Embryonic facial prominence (tissue), 1 donor: ENCODE results near the gene PHF21B.
"Not testable (repeated sequence)": the region's sequence is repeated elsewhere in the genome, so short reads cannot be mapped to it uniquely, and the experiment has no call there.

Source experiments
- DNase-seq: peaks from one replicate; pipeline ENCODE4 v3.0.0-alpha.2; 2016; ENCODE audit errors: extremely low spot score

The PHF21B gene

GRCh38 chr22:44876921-44877320, 132.9 kb downstream of the PHF21B start:
- no peak for DNase-seq

GRCh38 chr22:44871782-44872181, 138.0 kb downstream of the PHF21B start:
- no peak for DNase-seq

- DNase-seq, result no peak
Observed at GRCh38 chr22:44870021-44870420, 139.8 kb downstream of the PHF21B start.

GRCh38 chr22:44869196-44869595, 140.6 kb downstream of the PHF21B start:
- DNase-seq, result no peak

GRCh38 chr22:44865193-44866057, 144.4 kb downstream of the PHF21B start:
- no peak for DNase-seq

- DNase-seq, result no peak
Observed at GRCh38 chr22:44862981-44863860, 146.6 kb downstream of the PHF21B start.

- no peak for DNase-seq
Observed at GRCh38 chr22:44862281-44862680, 147.5 kb downstream of the PHF21B start.

GRCh38 chr22:44861245-44861644, 148.6 kb downstream of the PHF21B start:
- no peak for DNase-seq

- no peak for DNase-seq
Observed at GRCh38 chr22:44860311-44860710, 149.5 kb downstream of the PHF21B start.

- DNase-seq, result no peak
Observed at GRCh38 chr22:44859641-44860040, 150.2 kb downstream of the PHF21B start.

GRCh38 chr22:44858819-44859218, 151.0 kb downstream of the PHF21B start:
- not testable (repeated sequence) for DNase-seq

GRCh38 chr22:44855855-44856254, 153.9 kb downstream of the PHF21B start:
- no peak for DNase-seq

GRCh38 chr22:44854641-44855040, 155.2 kb downstream of the PHF21B start:
- not testable (repeated sequence) for DNase-seq

- no peak for DNase-seq
Observed at GRCh38 chr22:44850946-44851345, 158.9 kb downstream of the PHF21B start.

GRCh38 chr22:44848791-44849420, 160.9 kb downstream of the PHF21B start:
- no peak for DNase-seq

GRCh38 chr22:44848296-44848741, 161.5 kb downstream of the PHF21B start:
- no peak for DNase-seq

GRCh38 chr22:44847892-44848291, 161.9 kb downstream of the PHF21B start:
- DNase-seq, result no peak

GRCh38 chr22:44847380-44847779, 162.4 kb downstream of the PHF21B start:
- no peak for DNase-seq

GRCh38 chr22:44846726-44847275, 163.0 kb downstream of the PHF21B start:
- no peak for DNase-seq

GRCh38 chr22:44845796-44846720, 163.7 kb downstream of the PHF21B start:
- DNase-seq, result no peak

- no peak for DNase-seq
Observed at GRCh38 chr22:44845191-44845590, 164.6 kb downstream of the PHF21B start.
